ENCODE data around the gene SKI. TPM values are rescaled to one million over a fixed set of nuclear protein-coding genes. Genes with fewer than 3 reads are reported as not detected.
"Not testable (repeated sequence)": the region's sequence is repeated elsewhere in the genome, so short reads cannot be mapped to it uniquely, and the experiment has no call there.

SKI gene
- total and polyA plus RNA-seq, 2 donors (not counting 1 experiment from before 2014, with no cell fraction given) = 11.6 to 21.8 TPM

- no peaks in the 10 kb centered on the region for H3K9me3 ChIP-seq (ENCODE audit: control insufficient read depth, insufficient read depth, low read depth, low read length)
- peak overlapping the region; percentile 67 for H3K27ac ChIP-seq (ENCODE audit: insufficient read depth, low read length)
- H3K79me2 ChIP-seq (ENCODE audit: control insufficient read depth, insufficient read depth, low read length) = no peaks in the 10 kb centered on the region
- H4K20me1 ChIP-seq (ENCODE audit: control insufficient read depth, extremely low read depth, insufficient read depth, low read length) = no peaks in the 10 kb centered on the region
- H3K36me3 ChIP-seq (ENCODE audit: control insufficient read depth, insufficient read depth, low read length) = no peaks in the 10 kb centered on the region
- H3K4me2 ChIP-seq (ENCODE audit: extremely low read depth, insufficient read depth, low read length) = peak overlapping the region; percentile 74
- no peak overlapping the region for H3K4me3 ChIP-seq (replicated peaks in 1 of 4; ENCODE audit: control extremely low read depth in 1 of 4, insufficient read depth in 1 of 4, low read depth in 3 of 4, low read length in 4 of 4)
- peak; percentile 82 to 89 for DNase-seq (ENCODE audit: low read depth in 2 of 2)
- H3K27me3 ChIP-seq (ENCODE audit: control insufficient read depth, insufficient read depth, low read length) = no peaks in the 10 kb centered on the region
- H3K9ac ChIP-seq (ENCODE audit: insufficient read depth, low read length) = peak overlapping the region; percentile 51
- no peak overlapping the region for H2AFZ ChIP-seq (ENCODE audit: low read length)
- TF ChIP-seq CTCF (conservative IDR thresholded peaks at IDR 0.05 in 1 of 2, IDR thresholded peaks at IDR 0.05 in 1 of 2; ENCODE audit: low read depth in 1 of 2, low read length in 2 of 2) (peak in 1 of 2 donors; percentile 18), EZH2 (IDR thresholded peaks at IDR 0.05; ENCODE audit: low read length, missing control alignments) (no peak)
- peaks cover 11% of the 10 kb centered on the region for H3K4me1 ChIP-seq (ENCODE audit: control insufficient read depth, extremely low read depth, insufficient read depth, low read length)
Observed at GRCh38 chr1:2330519-2331199, 102.5 kb downstream of the SKI start.

GRCh38 chr1:2331200-2331544, 103.1 kb downstream of the SKI start:
- Histone ChIP-seq H3K36me3 (ENCODE audit: control insufficient read depth, insufficient read depth, low read length) (no peaks in the 10 kb centered on the region), H3K9me3 (ENCODE audit: control insufficient read depth, insufficient read depth, low read depth, low read length) (no peaks in the 10 kb centered on the region), H3K27me3 (ENCODE audit: control insufficient read depth, insufficient read depth, low read length) (no peaks in the 10 kb centered on the region), H4K20me1 (ENCODE audit: control insufficient read depth, extremely low read depth, insufficient read depth, low read length) (no peaks in the 10 kb centered on the region), H3K79me2 (ENCODE audit: control insufficient read depth, insufficient read depth, low read length) (no peaks in the 10 kb centered on the region), H3K27ac (ENCODE audit: insufficient read depth, low read length) (peak overlapping the region; percentile 67), H2AFZ (ENCODE audit: low read length) (no peak overlapping the region), H3K4me1 (ENCODE audit: control insufficient read depth, extremely low read depth, insufficient read depth, low read length) (peaks cover 11% of the 10 kb centered on the region), H3K4me3 (replicated peaks in 1 of 4; ENCODE audit: control extremely low read depth in 1 of 4, insufficient read depth in 1 of 4, low read depth in 3 of 4, low read length in 4 of 4) (no peak overlapping the region), H3K4me2 (ENCODE audit: extremely low read depth, insufficient read depth, low read length) (no peak overlapping the region), H3K9ac (ENCODE audit: insufficient read depth, low read length) (no peak overlapping the region)
- TF ChIP-seq CTCF (conservative IDR thresholded peaks at IDR 0.05 in 1 of 2, IDR thresholded peaks at IDR 0.05 in 1 of 2; ENCODE audit: low read depth in 1 of 2, low read length in 2 of 2) (no peak), EZH2 (IDR thresholded peaks at IDR 0.05; ENCODE audit: low read length, missing control alignments) (no peak)
- no peak for DNase-seq (ENCODE audit: low read depth in 2 of 2)

GRCh38 chr1:2331580-2331979, 103.5 kb downstream of the SKI start:
- H3K79me2 ChIP-seq (ENCODE audit: control insufficient read depth, insufficient read depth, low read length); H3K4me2 ChIP-seq (ENCODE audit: extremely low read depth, insufficient read depth, low read length); H3K4me3 ChIP-seq (replicated peaks in 1 of 4; ENCODE audit: control extremely low read depth in 1 of 4, insufficient read depth in 1 of 4, low read depth in 3 of 4, low read length in 4 of 4); H3K27ac ChIP-seq (ENCODE audit: insufficient read depth, low read length); DNase-seq (ENCODE audit: low read depth in 2 of 2); H3K9ac ChIP-seq (ENCODE audit: insufficient read depth, low read length); H3K36me3 ChIP-seq (ENCODE audit: control insufficient read depth, insufficient read depth, low read length); H3K9me3 ChIP-seq (ENCODE audit: control insufficient read depth, insufficient read depth, low read depth, low read length); H4K20me1 ChIP-seq (ENCODE audit: control insufficient read depth, extremely low read depth, insufficient read depth, low read length); H3K27me3 ChIP-seq (ENCODE audit: control insufficient read depth, insufficient read depth, low read length); H2AFZ ChIP-seq (ENCODE audit: low read length): not testable (repeated sequence)
- peaks cover 11% of the 10 kb centered on the region for H3K4me1 ChIP-seq (ENCODE audit: control insufficient read depth, extremely low read depth, insufficient read depth, low read length)
